Suprapubic skin (tissue), 4 donors: Measurements from ENCODE around the gene KIF6. TPM values are rescaled to one million over a fixed set of nuclear protein-coding genes. Genes with fewer than 3 reads are reported as not detected.
"Not testable (repeated sequence)": the region's sequence is repeated elsewhere in the genome, so short reads cannot be mapped to it uniquely, and the experiment has no call there.

Experiments
- DNase-seq, 2 donors: peaks; one replicate each; pipeline ENCODE4 v3.0.0-alpha.2; 2019; ENCODE audit warnings: low spot score in 2 of 2
- H3K27ac ChIP-seq: fragments of 200-600 bp; sonication (generic); one replicate; pipeline ENCODE4 v1.5.1; 2019
- H3K27me3 ChIP-seq: fragments of 200-600 bp; sonication (generic); one replicate; pipeline ENCODE4 v1.5.1; 2019
- H3K36me3 ChIP-seq: fragments of 200-600 bp; sonication (generic); one replicate; pipeline ENCODE4 v1.5.1; 2019
- H3K4me1 ChIP-seq: fragments of 200-600 bp; sonication (generic); one replicate; pipeline ENCODE4 v1.5.1; 2019
- H3K4me3 ChIP-seq: fragments of 200-600 bp; sonication (generic); one replicate; pipeline ENCODE4 v1.5.1; 2019; ENCODE audit warnings: mild to moderate bottlenecking
- H3K9me3 ChIP-seq: fragments of 200-600 bp; sonication (generic); one replicate; pipeline ENCODE4 v1.5.1; 2019
- EP300 ChIP-seq: sonication (generic); formaldehyde crosslinking; IDR thresholded peaks from one replicate; pipeline ENCODE4 v1.6.1; 2017; ENCODE audit warnings: antibody characterized with exemption
- POLR2A ChIP-seq, 2 donors: fragments of 450-650 bp; IDR thresholded peaks; one replicate each; pipeline ENCODE4 v1.6.1; 2017; ENCODE audit warnings: antibody characterized with exemption in 2 of 2, mild to moderate bottlenecking in 2 of 2, moderate library complexity in 2 of 2
- POLR2AphosphoS5 ChIP-seq, 3 donors: sonication (generic); formaldehyde crosslinking; IDR thresholded peaks; one replicate each; pipeline ENCODE4 v1.6.1; 2017; ENCODE audit warnings: antibody characterized with exemption in 3 of 3
- WGBS: methylation state at CpG from one replicate; pipeline ENCODE4 v1.1.5; 2018; 5-methylcytosine and 5-hydroxymethylcytosine counted together
- total RNA-seq, 4 donors: library from RNA; depleted of rRNA; stranded (reverse); fragments of >200 nt; gene quantifications; one replicate each; pipeline ENCODE4 v1.1.0, GENCODE V29; 2016
- TF ChIP-seq, protein P1 (sequence below), 2 donors: fragments of 200-600 bp in 1 of 2; fragments of 450-650 bp in 1 of 2; sonication (generic) in 1 of 2; IDR thresholded peaks; one replicate each; pipeline ENCODE4 v1.5.1; 2016 to 2019; ENCODE audit warnings: antibody characterized with exemption in 2 of 2, mild to moderate bottlenecking in 1 of 2, moderate library complexity in 1 of 2

The KIF6 gene
- total RNA-seq, 4 donors from 2014 or later, result 0.18 to 1.1 TPM; not detected in 2

DNA sequence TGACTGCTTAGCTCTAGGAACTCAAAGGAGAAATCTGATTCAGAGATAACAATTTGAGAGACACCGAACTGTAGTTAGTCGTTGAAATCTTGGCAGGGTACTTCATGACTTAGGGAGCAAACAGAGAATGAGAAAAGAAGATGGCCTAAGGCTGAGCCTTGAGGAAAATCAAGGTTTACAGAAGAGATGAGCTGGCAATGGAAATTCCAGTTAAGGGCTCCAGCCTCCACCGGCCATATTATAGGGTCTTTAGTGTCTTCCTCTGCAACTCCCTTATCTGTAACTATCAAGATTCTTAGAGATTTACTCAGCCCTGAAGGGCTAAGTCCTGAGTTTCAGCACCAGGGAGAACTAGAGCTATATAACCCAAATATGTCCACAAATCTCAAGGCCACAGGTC lies 437.6 kb downstream of the KIF6 start:
- WGBS, result 65% methylated on average over 3 of the region's 3 CpGs
- no peak for TF ChIP-seq EP300
- no peak for TF ChIP-seq POLR2AphosphoS5 (IDR thresholded peaks at IDR 0.05)
- TF ChIP-seq POLR2A (IDR thresholded peaks at IDR 0.05), result no peak
- TF ChIP-seq, protein P1, sequence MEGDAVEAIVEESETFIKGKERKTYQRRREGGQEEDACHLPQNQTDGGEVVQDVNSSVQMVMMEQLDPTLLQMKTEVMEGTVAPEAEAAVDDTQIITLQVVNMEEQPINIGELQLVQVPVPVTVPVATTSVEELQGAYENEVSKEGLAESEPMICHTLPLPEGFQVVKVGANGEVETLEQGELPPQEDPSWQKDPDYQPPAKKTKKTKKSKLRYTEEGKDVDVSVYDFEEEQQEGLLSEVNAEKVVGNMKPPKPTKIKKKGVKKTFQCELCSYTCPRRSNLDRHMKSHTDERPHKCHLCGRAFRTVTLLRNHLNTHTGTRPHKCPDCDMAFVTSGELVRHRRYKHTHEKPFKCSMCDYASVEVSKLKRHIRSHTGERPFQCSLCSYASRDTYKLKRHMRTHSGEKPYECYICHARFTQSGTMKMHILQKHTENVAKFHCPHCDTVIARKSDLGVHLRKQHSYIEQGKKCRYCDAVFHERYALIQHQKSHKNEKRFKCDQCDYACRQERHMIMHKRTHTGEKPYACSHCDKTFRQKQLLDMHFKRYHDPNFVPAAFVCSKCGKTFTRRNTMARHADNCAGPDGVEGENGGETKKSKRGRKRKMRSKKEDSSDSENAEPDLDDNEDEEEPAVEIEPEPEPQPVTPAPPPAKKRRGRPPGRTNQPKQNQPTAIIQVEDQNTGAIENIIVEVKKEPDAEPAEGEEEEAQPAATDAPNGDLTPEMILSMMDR (IDR thresholded peaks at IDR 0.05), result no peak
- Histone ChIP-seq H3K4me1 (no peaks in the 10 kb centered on the region), H3K9me3 (no peaks in the 10 kb centered on the region), H3K27me3 (peaks cover 5% of the 10 kb centered on the region), H3K36me3 (no peaks in the 10 kb centered on the region), H3K4me3 (no peak overlapping the region), H3K27ac (no peak overlapping the region)
- no peak for DNase-seq

DNA sequence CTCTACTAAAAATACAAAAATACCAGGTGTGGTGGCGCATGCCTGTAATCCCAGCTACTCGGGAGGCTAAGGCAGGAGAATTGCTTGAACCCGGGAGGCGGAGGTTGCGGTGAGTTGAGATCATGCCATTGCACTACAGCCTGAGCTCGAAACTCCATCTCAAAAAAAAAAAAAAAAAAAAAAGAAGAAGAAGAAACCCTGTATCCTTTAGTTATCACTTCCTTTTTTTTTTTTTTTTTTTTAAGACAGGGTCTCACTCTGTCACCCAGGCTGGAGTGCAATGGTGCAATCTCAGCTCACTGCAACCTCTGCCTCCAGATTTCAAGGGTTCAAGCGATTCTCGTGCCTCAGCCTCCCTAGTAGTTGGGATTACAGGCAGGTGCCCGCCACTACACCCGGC lies 438.6 kb downstream of the KIF6 start:
- not testable (repeated sequence) for H3K27me3 ChIP-seq, H3K4me3 ChIP-seq, H3K9me3 ChIP-seq, H3K27ac ChIP-seq, DNase-seq, H3K36me3 ChIP-seq, H3K4me1 ChIP-seq
- 79% methylated on average over 10 of the region's 10 CpGs for WGBS

DNA sequence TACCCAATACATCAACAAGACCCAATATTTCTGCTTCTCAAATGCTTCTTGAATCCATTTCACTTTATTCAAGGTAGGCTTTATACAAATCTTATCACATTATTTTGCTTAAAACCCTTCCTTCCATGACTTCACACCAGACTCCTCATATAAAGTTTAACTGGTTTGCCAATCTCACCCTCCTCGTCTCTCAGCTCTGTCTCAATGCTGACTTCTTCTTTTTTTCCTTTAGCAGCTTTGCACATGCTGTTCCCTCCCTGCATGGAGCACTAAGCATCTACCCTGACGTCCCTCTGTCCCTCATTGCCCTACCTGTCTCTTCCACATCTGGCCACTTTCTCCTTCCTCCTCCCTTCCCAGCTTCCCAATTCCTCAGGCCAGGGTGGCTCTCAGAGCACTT lies 442.4 kb downstream of the KIF6 start:
- Histone ChIP-seq H3K4me3 (no peak overlapping the region), H3K27me3 (peaks cover 5% of the 10 kb centered on the region), H3K27ac (no peak overlapping the region), H3K36me3 (no peaks in the 10 kb centered on the region), H3K9me3 (no peaks in the 10 kb centered on the region), H3K4me1 (peaks cover 7% of the 10 kb centered on the region)
- TF ChIP-seq, protein P1 (IDR thresholded peaks at IDR 0.05), result no peak
- TF ChIP-seq EP300 (no peak), POLR2A (IDR thresholded peaks at IDR 0.05) (no peak), POLR2AphosphoS5 (IDR thresholded peaks at IDR 0.05) (no peak)
- no peak for DNase-seq
- WGBS, result 69% methylated on average over 2 of the region's 2 CpGs

DNA sequence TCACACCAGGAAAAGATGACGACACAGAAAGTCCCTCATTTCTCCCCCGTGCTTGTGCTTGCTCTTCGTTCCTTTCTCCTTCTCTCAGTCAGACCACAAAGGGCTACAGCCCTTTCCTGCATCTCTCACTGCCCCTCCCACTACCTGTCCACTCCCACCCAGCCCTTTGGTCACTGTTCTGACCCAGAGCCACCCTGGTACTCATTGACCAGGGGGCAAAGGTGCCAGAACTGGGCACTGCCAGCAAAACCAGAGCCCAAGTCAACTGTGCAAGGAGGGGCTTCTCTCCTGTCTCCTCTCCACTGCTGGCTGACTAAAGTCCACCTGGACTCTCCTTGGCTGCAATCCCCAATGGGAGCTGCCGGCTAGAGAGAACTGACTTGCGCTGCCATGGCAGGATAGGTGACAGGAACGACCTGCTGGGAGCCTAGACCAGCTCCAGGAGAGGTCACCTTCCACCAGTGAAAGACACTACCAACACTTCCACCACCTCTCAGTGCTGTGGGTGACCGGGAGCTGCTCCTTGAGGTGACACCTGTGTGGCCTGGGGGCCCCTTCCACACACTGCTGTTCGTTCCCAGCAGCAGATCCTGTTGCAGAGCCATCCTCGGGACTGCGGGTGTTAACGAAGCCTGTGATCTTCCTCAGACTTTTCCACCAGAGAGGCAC lies 443.8 kb downstream of the KIF6 start:
- DNase-seq, result no peak
- TF ChIP-seq EP300 (no peak), POLR2A (IDR thresholded peaks at IDR 0.05) (no peak), POLR2AphosphoS5 (IDR thresholded peaks at IDR 0.05) (no peak)
- TF ChIP-seq, protein P1 (IDR thresholded peaks at IDR 0.05), result no peak
- no peaks in the 10 kb centered on the region for H3K9me3 ChIP-seq
- no peak overlapping the region for H3K4me3 ChIP-seq
- H3K27me3 ChIP-seq, result peaks cover 5% of the 10 kb centered on the region
- no peak overlapping the region for H3K27ac ChIP-seq
- 78% methylated on average over 11 of the region's 11 CpGs for WGBS
- H3K4me1 ChIP-seq, result peaks cover 7% of the 10 kb centered on the region
- no peaks in the 10 kb centered on the region for H3K36me3 ChIP-seq

DNA sequence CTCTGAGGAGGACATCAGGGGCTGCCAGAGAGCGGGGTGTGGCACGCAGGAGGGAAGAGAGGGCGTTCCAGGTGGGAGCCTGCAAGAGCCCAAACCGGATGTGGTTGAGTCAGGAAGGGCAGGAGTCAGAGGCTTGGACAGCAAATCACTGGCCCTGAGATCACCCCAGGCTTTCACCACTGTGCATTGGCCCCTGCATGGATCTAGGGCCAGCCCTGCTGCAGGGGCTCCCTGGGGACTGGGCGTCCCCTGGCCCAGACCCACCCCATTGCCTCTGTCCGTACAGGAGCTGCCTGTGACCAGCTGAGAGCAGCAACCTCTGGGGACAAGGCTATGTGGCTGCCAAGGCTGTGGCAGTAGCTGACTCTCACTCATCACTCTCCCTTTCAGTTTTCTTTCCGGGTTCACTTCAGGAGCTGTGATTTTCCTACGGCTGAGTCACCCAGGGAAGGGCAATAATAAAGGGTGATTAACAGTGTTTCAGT lies 444.9 kb downstream of the KIF6 start:
- DNase-seq, result no peak
- TF ChIP-seq, protein P1 (IDR thresholded peaks at IDR 0.05), result no peak
- TF ChIP-seq POLR2AphosphoS5 (IDR thresholded peaks at IDR 0.05) (no peak), EP300 (no peak), POLR2A (IDR thresholded peaks at IDR 0.05) (no peak)
- Histone ChIP-seq H3K36me3 (no peaks in the 10 kb centered on the region), H3K4me3 (no peak overlapping the region), H3K27ac (peak overlapping the region; percentile 21), H3K9me3 (no peaks in the 10 kb centered on the region), H3K27me3 (peaks cover 5% of the 10 kb centered on the region), H3K4me1 (peaks cover 7% of the 10 kb centered on the region)
- WGBS, result 67% methylated on average over 5 of the region's 8 CpGs

Other genes with a start within 250 kb of the KIF6 start
- 10 to 100 TPM in 2 of 4 donors, 1 to 10 TPM in 2; 4.7 to 17.6 (median 9.9) TPM for gene DAAM2, start 67.0 kb upstream of the KIF6 start, total RNA-seq
- gene MOCS1, start 209.1 kb upstream of the KIF6 start, total RNA-seq, result 10 to 100 TPM in 2 of 4 donors, 1 to 10 TPM in 2; 4.2 to 13.8 (median 10.2) TPM